AG04449 (cell line): ENCODE results near the gene RAB14.

Experiments
- CTCF ChIA-PET: fragments of 350-600 bp; formaldehyde crosslinking; extraction: SDS; loops from one replicate; lab custom pipeline; 2021; ENCODE audit warnings: antibody characterized with exemption; lab: Yijun Ruan, JAX
- POLR2A ChIA-PET: fragments of 400-600, 350-600 bp; formaldehyde crosslinking; extraction: SDS; loops from one replicate; lab custom pipeline; 2020; ENCODE audit warnings: antibody characterized with exemption, inconsistent platforms; lab: Yijun Ruan, JAX
- DNase-seq: peaks from one replicate; pipeline ENCODE4 v3.0.0-alpha.2; 2010; ENCODE audit warnings: low read depth, low spot score
- H3K4me3 ChIP-seq: 2 replicates; pipeline ENCODE4 v1.5.1; 2011; ENCODE audit warnings: low read depth, mild to moderate bottlenecking, control low read depth, low read length
- CTCF ChIP-seq: IDR thresholded peaks from one replicate; pipeline ENCODE4 v1.5.1; 2011; ENCODE audit warnings: mild to moderate bottlenecking, moderate library complexity, low read length, control low read depth, inconsistent platforms; ENCODE audit not compliant: insufficient read depth; ENCODE audit errors: missing control alignments

RAB14 gene

DNA sequence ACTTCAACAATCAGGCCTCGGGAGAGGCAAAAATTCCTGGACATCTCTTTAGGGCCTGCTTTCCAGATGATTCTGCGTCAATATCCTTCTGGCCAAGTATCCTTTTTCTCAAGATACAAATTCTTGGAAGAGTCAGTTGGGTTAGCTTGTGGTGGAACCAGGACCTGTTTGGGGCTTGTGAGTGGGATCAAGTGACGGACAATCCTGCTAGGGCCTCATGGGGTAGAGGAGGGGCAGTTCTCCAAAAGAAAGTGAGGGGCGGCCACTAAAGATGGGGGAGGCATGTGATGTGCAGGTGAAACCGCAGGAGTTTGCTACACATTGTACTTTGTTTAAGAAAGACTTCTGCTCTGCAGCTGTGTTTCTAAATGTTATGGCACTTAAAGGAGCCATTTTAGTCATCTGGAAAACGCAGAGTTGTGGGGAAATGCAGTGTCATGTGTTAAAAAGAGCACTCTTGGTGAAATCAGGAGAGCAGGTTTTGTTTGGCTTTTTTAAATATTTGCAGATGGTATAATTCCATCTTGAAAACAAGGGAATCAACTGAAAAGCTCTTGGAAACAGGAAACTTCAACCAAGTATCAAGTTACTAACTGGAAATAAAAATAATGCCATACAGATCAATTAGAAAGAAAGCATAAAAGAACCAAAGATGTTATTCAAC is 38.9 kb upstream of the RAB14 start:
- ChIA-PET CTCF (interaction anchor here (0.7 to 5.3 kb wide), 8 partner anchors 9 to 135 kb away, joined by 3 to 31 read pairs (median 4); no protein-coding TSS in a partner anchor), POLR2A (no interaction called here)
- TF ChIP-seq CTCF = no peak
- H3K4me3 ChIP-seq = no peak overlapping the region
- DNase-seq = no peak

- TF ChIP-seq CTCF = no peak
- DNase-seq = no peak
- ChIA-PET POLR2A (no interaction called here), CTCF (interaction anchor here (1.1 to 5.3 kb wide), 2 partner anchors 27 to 80 kb away, joined by 6 to 31 read pairs; no protein-coding TSS in a partner anchor)
- H3K4me3 ChIP-seq = no peak overlapping the region
Measured at GRCh38 chr9:121239851-121240250, 38.2 kb upstream of the RAB14 start.

- TF ChIP-seq CTCF = no peak
- ChIA-PET CTCF (interaction anchor here (5.3 kb wide), 1 partner anchor 26 kb away, joined by 31 read pairs; no protein-coding TSS in a partner anchor), POLR2A (no interaction called here)
- DNase-seq = no peak
- H3K4me3 ChIP-seq = no peak overlapping the region
Measured at GRCh38 chr9:121239071-121239470, 37.4 kb upstream of the RAB14 start.

GRCh38 chr9:121237916-121238315 is 36.2 kb upstream of the RAB14 start:
- ChIA-PET CTCF (interaction anchor here (5.3 kb wide), 1 partner anchor 25 kb away, joined by 31 read pairs; no protein-coding TSS in a partner anchor), POLR2A (no interaction called here)
- no peak overlapping the region for H3K4me3 ChIP-seq
- no peak for TF ChIP-seq CTCF
- no peak for DNase-seq

DNA sequence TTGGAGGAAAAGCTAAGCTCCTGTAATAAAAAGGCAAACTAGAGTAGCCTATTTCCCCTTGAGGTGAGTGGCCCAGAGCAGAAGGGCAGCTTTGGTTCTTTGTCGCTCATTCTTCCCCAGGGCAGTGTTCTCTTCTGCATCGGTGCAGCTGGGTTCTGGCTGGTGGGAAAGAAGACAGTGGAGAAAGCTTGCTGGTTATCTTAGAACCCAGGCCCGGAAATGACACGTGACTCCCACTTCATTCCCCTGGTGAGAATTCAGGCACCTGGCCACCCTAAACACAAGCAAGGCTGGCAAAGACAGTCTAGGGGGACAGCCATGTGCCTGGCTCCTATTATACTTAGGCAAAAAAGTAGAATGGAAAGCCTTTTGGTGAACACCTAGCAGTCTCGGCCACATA is 33.8 kb upstream of the RAB14 start:
- no peak overlapping the region for H3K4me3 ChIP-seq
- ChIA-PET POLR2A (no interaction called here), CTCF (interaction anchor here (0.8 to 5.0 kb wide), 6 partner anchors 10 to 84 kb away, joined by 3 to 50 read pairs (median 4); no protein-coding TSS in a partner anchor)
- DNase-seq = no peak
- TF ChIP-seq CTCF = no peak

DNA sequence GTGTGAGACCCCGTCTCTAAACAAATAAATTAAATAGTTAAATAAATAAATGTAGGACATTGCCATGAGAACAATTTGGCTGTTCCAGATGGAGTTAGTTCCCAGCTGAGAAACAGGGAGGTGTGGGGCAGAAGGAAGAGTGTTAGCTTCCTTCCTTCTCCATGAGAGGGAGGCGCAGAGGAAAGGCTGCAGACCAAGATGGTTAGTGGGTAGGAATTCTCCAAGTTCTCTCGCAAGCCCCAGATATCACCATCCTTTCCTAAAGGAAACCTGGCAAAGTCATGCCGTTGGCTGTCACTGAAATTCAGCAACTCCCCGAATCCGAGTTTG is 33.1 kb upstream of the RAB14 start:
- TF ChIP-seq CTCF = no peak
- ChIA-PET POLR2A (no interaction called here), CTCF (interaction anchor here (0.8 to 5.0 kb wide), 7 partner anchors 9 to 85 kb away, joined by 3 to 50 read pairs (median 4); no protein-coding TSS in a partner anchor)
- DNase-seq = no peak
- H3K4me3 ChIP-seq = no peak overlapping the region
